Right lobe of liver (tissue), 6 donors: ENCODE measurements around the gene UNC79. TPM values are rescaled to one million over a fixed set of nuclear protein-coding genes. Genes with fewer than 3 reads are reported as not detected.

ENCODE experiments used
- ATAC-seq, 4 donors: fragments of 200-7000 bp; cut with Tn5 transposase; one replicate each; pipeline ENCODE4 v1.9.1; 2020; ENCODE audit warnings: mild to moderate bottlenecking in 4 of 4, moderate library complexity in 4 of 4
- DNase-seq, 3 donors: peaks; one replicate each; pipeline ENCODE4 v3.0.0-alpha.2; 2020
- H3K27ac ChIP-seq, 3 donors: fragments of 200-600 bp; one replicate each; pipeline ENCODE4 v1.8.0; 2022
- H3K27me3 ChIP-seq, 2 donors: fragments of 200-600 bp; one replicate each; pipeline ENCODE4 v1.8.0; 2022
- H3K36me3 ChIP-seq, 4 donors: fragments of 200-600 bp; sonication (generic) in 1 of 4; one replicate each; pipeline versions ENCODE4 v1.5.1 to v1.8.0; 2017 to 2022; ENCODE audit warnings: control low read depth in 1 of 4
- H3K4me1 ChIP-seq, 4 donors: fragments of 200-600 bp; sonication (generic) in 1 of 4; one replicate each; pipeline versions ENCODE4 v1.5.1 to v1.8.0; 2017 to 2022; ENCODE audit warnings: control low read depth in 1 of 4
- H3K4me3 ChIP-seq, 3 donors: fragments of 200-600 bp; one replicate each; pipeline ENCODE4 v1.8.0; 2022
- H3K9me3 ChIP-seq, 4 donors: fragments of 200-600 bp; sonication (generic) in 1 of 4; one replicate each; pipeline versions ENCODE4 v1.5.1 to v1.8.0; 2017 to 2022; ENCODE audit warnings: control low read depth in 1 of 4
- POLR2A ChIP-seq: fragments of 450-650 bp; IDR thresholded peaks from one replicate; pipeline ENCODE4 v1.6.1; 2017; ENCODE audit warnings: antibody characterized with exemption, mild to moderate bottlenecking
- WGBS: methylation state at CpG from one replicate; pipeline ENCODE4 v1.1.6; 2018; ENCODE audit warnings: low coverage, low lambda C conversion rate; ENCODE audit not compliant: insufficient coverage; ENCODE audit errors: missing lambda C conversion rate; 5-methylcytosine and 5-hydroxymethylcytosine counted together
- intact Hi-C, 2 donors: fragments of 100-400 bp; cut with DNase I; formaldehyde crosslinking; loops; one replicate each; pipeline versions ENCODE4 v1.11.2 to v1.14.1; 2022
- total RNA-seq, 6 experiments: library from RNA; depleted of rRNA in 2 of 6; stranded (reverse); fragments of >200 nt in 2 of 6; fragmentation: NEBNext Ultra II Directional in 3 of 6; extraction: Animal tissue kit (Norgen Biotek cat#: 25700) in 3 of 6; gene quantifications; one replicate each; pipeline versions ENCODE4 v1.1.0 to v1.2.4, GENCODE V29; 2016 to 2023
- TF ChIP-seq, protein P1 (sequence below), 4 donors: fragments of 200-600 bp in 3 of 4; fragments of 450-650 bp in 1 of 4; IDR thresholded peaks; one replicate each; pipeline versions ENCODE4 v1.5.1 to v1.8.0; 2016 to 2022; ENCODE audit warnings: antibody characterized with exemption in 4 of 4, mild to moderate bottlenecking in 2 of 4
- donor health status: DM: no; HTN: yes; CAD: no.
- donor health status: DM: no; HTN: no; CAD: no.
- donor health status: DM: no; HTN: no; CAD: no.
- donor health status: DM: no; HTN: yes; CAD: no.
- donor health status: DM: no; HTN: yes; CAD: no.

Gene UNC79
- total RNA-seq, 6 experiments from 2014 or later: 0.04 to 0.10 (median 0.07) TPM; not detected in 2

DNA sequence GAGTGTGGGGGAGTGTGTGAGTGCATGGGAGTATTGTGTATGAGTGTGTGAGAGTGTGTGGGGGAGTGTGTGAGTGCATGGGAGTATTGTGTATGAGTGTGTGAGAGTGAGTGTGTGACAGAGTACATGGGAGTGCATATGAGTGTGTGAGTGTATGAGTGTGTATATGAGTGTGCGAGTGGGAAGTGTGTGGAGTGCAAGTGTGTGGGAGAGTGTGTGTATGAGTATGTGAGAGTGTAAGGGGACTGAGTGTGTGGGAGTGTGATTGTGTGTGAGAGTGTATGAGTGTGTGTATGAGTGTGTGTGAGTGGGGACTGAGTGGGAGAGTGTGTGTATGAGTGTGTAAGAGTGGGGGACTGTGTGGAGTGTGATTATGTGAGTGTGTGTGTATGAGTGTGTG, 316.8 kb downstream of the UNC79 start:
- Histone ChIP-seq H3K4me1 (no peaks in the 10 kb centered on the region), H3K36me3 (no peaks in the 10 kb centered on the region), H3K27ac (no peak overlapping the region), H3K9me3 (no peaks in the 10 kb centered on the region), H3K4me3 (no peak overlapping the region), H3K27me3 (no peaks in the 10 kb centered on the region)
- 69% methylated on average over 1 of the region's 1 CpG for WGBS
- intact Hi-C loops: no loop called here
- ATAC-seq: no peak
- DNase-seq: no peak
- TF ChIP-seq, protein P1, sequence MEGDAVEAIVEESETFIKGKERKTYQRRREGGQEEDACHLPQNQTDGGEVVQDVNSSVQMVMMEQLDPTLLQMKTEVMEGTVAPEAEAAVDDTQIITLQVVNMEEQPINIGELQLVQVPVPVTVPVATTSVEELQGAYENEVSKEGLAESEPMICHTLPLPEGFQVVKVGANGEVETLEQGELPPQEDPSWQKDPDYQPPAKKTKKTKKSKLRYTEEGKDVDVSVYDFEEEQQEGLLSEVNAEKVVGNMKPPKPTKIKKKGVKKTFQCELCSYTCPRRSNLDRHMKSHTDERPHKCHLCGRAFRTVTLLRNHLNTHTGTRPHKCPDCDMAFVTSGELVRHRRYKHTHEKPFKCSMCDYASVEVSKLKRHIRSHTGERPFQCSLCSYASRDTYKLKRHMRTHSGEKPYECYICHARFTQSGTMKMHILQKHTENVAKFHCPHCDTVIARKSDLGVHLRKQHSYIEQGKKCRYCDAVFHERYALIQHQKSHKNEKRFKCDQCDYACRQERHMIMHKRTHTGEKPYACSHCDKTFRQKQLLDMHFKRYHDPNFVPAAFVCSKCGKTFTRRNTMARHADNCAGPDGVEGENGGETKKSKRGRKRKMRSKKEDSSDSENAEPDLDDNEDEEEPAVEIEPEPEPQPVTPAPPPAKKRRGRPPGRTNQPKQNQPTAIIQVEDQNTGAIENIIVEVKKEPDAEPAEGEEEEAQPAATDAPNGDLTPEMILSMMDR (IDR thresholded peaks at IDR 0.05): no peak
- no peak for TF ChIP-seq POLR2A

DNA sequence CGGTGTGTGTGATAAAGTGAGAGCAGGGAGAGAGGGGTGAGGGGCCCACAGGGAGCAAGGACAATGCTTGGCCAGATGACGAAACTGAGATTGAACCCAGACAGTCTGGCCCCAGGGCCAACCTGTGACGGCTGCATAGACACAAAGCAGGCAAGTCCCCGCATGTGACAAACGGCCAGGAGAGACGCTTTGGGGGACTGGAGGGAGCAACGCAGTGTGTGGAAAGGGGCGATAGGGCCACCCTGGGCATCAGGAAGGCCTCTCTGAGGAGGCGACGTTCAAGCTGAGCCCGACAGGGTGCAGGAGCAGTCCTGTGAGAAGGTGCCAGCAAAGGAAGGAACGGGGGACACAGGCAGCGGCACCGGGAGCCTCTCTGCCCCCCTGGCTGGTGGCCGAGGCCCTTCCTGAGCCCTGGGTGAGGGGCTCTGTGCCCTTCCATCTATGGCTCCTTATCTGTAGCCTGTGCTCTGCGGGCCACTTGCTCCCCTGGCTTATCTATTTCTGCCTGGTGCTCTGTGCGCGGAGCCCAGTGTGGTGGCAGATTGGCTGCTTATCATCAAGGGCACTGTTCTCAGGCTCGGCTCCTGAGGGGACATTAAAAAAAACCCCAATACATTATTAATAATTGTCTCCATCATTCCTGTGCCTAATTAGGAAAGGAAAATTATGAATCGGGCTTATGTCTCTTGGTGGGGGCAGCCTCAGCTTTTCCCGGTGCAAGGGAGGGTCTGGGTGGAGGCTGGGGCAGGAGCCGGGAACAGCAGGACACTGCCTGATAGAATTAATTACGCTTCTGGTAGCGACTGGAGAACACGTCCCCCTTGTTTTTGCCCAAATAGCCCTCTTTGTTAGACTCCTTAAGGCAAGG, 317.7 kb downstream of the UNC79 start:
- no peak for DNase-seq
- H3K4me3 ChIP-seq: no peak overlapping the region
- no peak overlapping the region for H3K27ac ChIP-seq
- 63% methylated on average over 17 of the region's 25 CpGs for WGBS
- TF ChIP-seq, protein P1 (IDR thresholded peaks at IDR 0.05): no peak
- TF ChIP-seq POLR2A: no peak
- no peak for ATAC-seq
- no peaks in the 10 kb centered on the region for H3K36me3 ChIP-seq
- intact Hi-C loops: no loop called here
- no peaks in the 10 kb centered on the region for H3K9me3 ChIP-seq
- no peaks in the 10 kb centered on the region for H3K27me3 ChIP-seq
- no peaks in the 10 kb centered on the region for H3K4me1 ChIP-seq

DNA sequence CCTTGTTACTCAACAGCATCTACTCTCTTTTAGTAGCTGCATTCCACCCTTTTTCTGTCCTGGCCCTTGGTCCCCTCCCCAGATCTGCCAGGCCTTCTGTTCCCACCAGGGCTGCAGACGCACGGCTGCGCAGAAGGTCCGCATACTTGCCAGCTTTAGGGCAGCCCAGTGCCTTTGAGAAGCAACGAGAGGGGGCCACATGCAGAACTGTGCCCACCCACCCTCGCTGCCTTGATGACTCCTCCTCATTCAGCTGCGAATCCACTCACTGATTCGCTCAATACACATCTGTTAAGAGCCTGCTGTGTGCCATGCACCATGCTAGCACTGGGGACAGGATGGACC, 318.3 kb downstream of the UNC79 start:
- Histone ChIP-seq H3K4me1 (no peaks in the 10 kb centered on the region), H3K9me3 (no peaks in the 10 kb centered on the region), H3K4me3 (no peak overlapping the region), H3K27me3 (no peaks in the 10 kb centered on the region), H3K36me3 (no peaks in the 10 kb centered on the region), H3K27ac (no peak overlapping the region)
- intact Hi-C loops: no loop called here
- ATAC-seq (no peak), DNase-seq (no peak)
- no CpG with 5 or more reads among the region's 8 CpGs for WGBS
- TF ChIP-seq POLR2A: no peak
- TF ChIP-seq, protein P1 (IDR thresholded peaks at IDR 0.05): no peak

DNA sequence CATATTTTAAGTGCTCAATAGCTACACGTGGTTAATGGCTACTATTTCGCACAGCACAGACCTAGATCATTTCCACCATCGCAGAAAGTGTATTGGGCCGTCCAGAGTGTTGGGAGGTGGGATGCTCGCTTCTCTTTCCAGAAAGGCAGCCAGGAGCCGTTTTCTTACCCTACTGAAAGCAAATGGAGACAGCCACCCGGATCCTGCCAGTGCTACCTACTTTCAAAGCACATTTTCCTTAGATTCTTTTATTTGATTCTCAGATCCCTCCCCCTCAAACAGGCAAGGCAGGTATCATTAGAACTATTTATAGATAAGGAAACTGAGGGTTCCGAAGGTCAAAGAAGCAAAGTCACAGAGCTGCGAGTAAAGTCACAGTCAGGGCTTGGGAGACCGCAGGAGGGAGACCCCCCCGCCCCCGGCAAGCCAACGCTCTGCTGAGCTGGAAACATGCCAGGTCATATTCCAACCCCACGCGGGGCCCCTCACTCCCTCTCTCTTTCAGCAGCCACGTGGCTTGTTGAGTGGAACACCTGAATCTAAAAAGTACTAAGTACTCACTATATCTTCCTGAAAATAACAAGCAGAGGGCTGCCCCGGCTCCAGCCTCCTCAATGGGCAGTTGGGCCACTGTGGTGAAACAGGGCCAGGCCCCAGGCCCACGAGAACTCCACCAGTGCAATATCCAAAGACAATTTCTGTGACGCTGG, 321.4 kb downstream of the UNC79 start:
- intact Hi-C loops: no loop called here
- 38% methylated on average over 17 of the region's 19 CpGs for WGBS

More for the DNA sequence above, 321.4 kb downstream of the UNC79 start:
- Histone ChIP-seq H3K27me3 (no peaks in the 10 kb centered on the region), H3K27ac (no peak overlapping the region), H3K4me1 (no peaks in the 10 kb centered on the region), H3K4me3 (no peak overlapping the region), H3K36me3 (no peaks in the 10 kb centered on the region), H3K9me3 (no peaks in the 10 kb centered on the region)
- no peak for ATAC-seq
- TF ChIP-seq, protein P1 (IDR thresholded peaks at IDR 0.05): no peak
- no peak for TF ChIP-seq POLR2A
- DNase-seq: no peak
